ENCODE measurements around the gene VNN1. TPM values are rescaled to one million over a fixed set of nuclear protein-coding genes. Genes with fewer than 3 reads are reported as not detected.

VNN1 gene
- total RNA-seq, 1 donor from 2014 or later = not detected

GRCh38 chr6:132742495-132742894 is 28.6 kb upstream of the VNN1 start:
- Histone ChIP-seq H3K36me3 (ENCODE audit: control insufficient read depth, insufficient read depth, low read length) (no peaks in the 10 kb centered on the region), H3K27me3 (ENCODE audit: control insufficient read depth, insufficient read depth, low read length) (no peaks in the 10 kb centered on the region), H3K4me3 (ENCODE audit: low read depth, low read length) (no peak overlapping the region)
- FAIRE-seq (no peak), DNase-seq (ENCODE audit: low read depth) (no peak)
- TF ChIP-seq CTCF (IDR thresholded peaks at IDR 0.05; ENCODE audit: insufficient read depth, low read length, severe bottlenecking) = no peak

- no peaks in the 10 kb centered on the region for H3K36me3 ChIP-seq (ENCODE audit: control insufficient read depth, insufficient read depth, low read length)
- DNase-seq (ENCODE audit: low read depth) (no peak), FAIRE-seq (no peak)
- no peak for TF ChIP-seq CTCF (IDR thresholded peaks at IDR 0.05; ENCODE audit: insufficient read depth, low read length, severe bottlenecking)
- no peaks in the 10 kb centered on the region for H3K27me3 ChIP-seq (ENCODE audit: control insufficient read depth, insufficient read depth, low read length)
- no peak overlapping the region for H3K4me3 ChIP-seq (ENCODE audit: low read depth, low read length)
Observed at GRCh38 chr6:132741281-132741680, 27.4 kb upstream of the VNN1 start.

GRCh38 chr6:132736239-132736638 is 22.4 kb upstream of the VNN1 start:
- Histone ChIP-seq H3K36me3 (ENCODE audit: control insufficient read depth, insufficient read depth, low read length) (no peaks in the 10 kb centered on the region), H3K4me3 (ENCODE audit: low read depth, low read length) (no peak overlapping the region), H3K27me3 (ENCODE audit: control insufficient read depth, insufficient read depth, low read length) (no peaks in the 10 kb centered on the region)
- no peak for TF ChIP-seq CTCF (IDR thresholded peaks at IDR 0.05; ENCODE audit: insufficient read depth, low read length, severe bottlenecking)
- DNase-seq (ENCODE audit: low read depth) (peak; percentile 91), FAIRE-seq (no peak)

- Histone ChIP-seq H3K4me3 (ENCODE audit: low read depth, low read length) (no peak overlapping the region), H3K27me3 (ENCODE audit: control insufficient read depth, insufficient read depth, low read length) (no peaks in the 10 kb centered on the region), H3K36me3 (ENCODE audit: control insufficient read depth, insufficient read depth, low read length) (no peaks in the 10 kb centered on the region)
- DNase-seq (ENCODE audit: low read depth) (peak; percentile 96), FAIRE-seq (no peak)
- TF ChIP-seq CTCF (IDR thresholded peaks at IDR 0.05; ENCODE audit: insufficient read depth, low read length, severe bottlenecking) = peak; percentile 36
Observed at GRCh38 chr6:132734694-132735236, 20.9 kb upstream of the VNN1 start.

GRCh38 chr6:132733814-132734213 is 20.0 kb upstream of the VNN1 start:
- H3K27me3 ChIP-seq (ENCODE audit: control insufficient read depth, insufficient read depth, low read length) = no peaks in the 10 kb centered on the region
- DNase-seq (ENCODE audit: low read depth) (peak; percentile 69), FAIRE-seq (no peak)
- H3K36me3 ChIP-seq (ENCODE audit: control insufficient read depth, insufficient read depth, low read length) = no peaks in the 10 kb centered on the region
- no peak overlapping the region for H3K4me3 ChIP-seq (ENCODE audit: low read depth, low read length)
- no peak for TF ChIP-seq CTCF (IDR thresholded peaks at IDR 0.05; ENCODE audit: insufficient read depth, low read length, severe bottlenecking)

- Histone ChIP-seq H3K27me3 (ENCODE audit: control insufficient read depth, insufficient read depth, low read length) (no peaks in the 10 kb centered on the region), H3K36me3 (ENCODE audit: control insufficient read depth, insufficient read depth, low read length) (no peaks in the 10 kb centered on the region), H3K4me3 (ENCODE audit: low read depth, low read length) (no peak overlapping the region)
- DNase-seq (ENCODE audit: low read depth) = no peak
- no peak for FAIRE-seq
- TF ChIP-seq CTCF (IDR thresholded peaks at IDR 0.05; ENCODE audit: insufficient read depth, low read length, severe bottlenecking) = no peak
Observed at GRCh38 chr6:132733283-132733682, 19.4 kb upstream of the VNN1 start.

All from bronchial epithelial cell (primary cell).